Caco-2 (cell line): Measurements from ENCODE around the gene BRF1. TPM values are rescaled to one million over a fixed set of nuclear protein-coding genes. Genes with fewer than 3 reads are reported as not detected.

Experiments used
- BruUV-seq: library from RNA; stranded (reverse); fragments of 400-500 nt; replicated peaks from 2 replicates; lab custom pipeline; 2021; lab: Mats Ljungman, UMichigan
- CTCF ChIA-PET: fragments of 300-600 bp; sonication (Branson Sonifier 250); formaldehyde crosslinking; loops from one replicate; lab custom pipeline; 2022; ENCODE audit warnings: antibody characterized with exemption; lab: Charles Lee
- POLR2A ChIA-PET: fragments of 300-600 bp; sonication (Branson Sonifier 250); formaldehyde crosslinking; loops from one replicate; lab custom pipeline; 2022; ENCODE audit warnings: antibody characterized with exemption; lab: Charles Lee
- DNase-seq, 2 experiments: peaks; one replicate each; pipeline versions ENCODE4 v3.0.0 to v3.0.0-alpha.2; 2020 to 2022
- H3K27me3 ChIP-seq: replicated peaks from 2 replicates; pipeline ENCODE4 v1.6.0; 2011; ENCODE audit warnings: low read length; ENCODE audit not compliant: control insufficient read depth, insufficient read depth
- H3K36me3 ChIP-seq: 2 replicates; pipeline ENCODE4 v1.5.1; 2011; ENCODE audit warnings: low read length; ENCODE audit not compliant: control insufficient read depth, insufficient read depth
- H3K4me1 ChIP-seq: fragments of 250-450 bp; sonication (Bioruptor Pico); 2 replicates; pipeline ENCODE4 v1.5.1; 2020; ENCODE audit warnings: mild to moderate bottlenecking
- H3K4me3 ChIP-seq: 2 replicates; pipeline ENCODE4 v1.5.1; 2011; ENCODE audit warnings: low read depth, mild to moderate bottlenecking, control low read depth, low read length
- H3K9me3 ChIP-seq: fragments of 250-450 bp; sonication (Bioruptor Pico); 2 replicates; pipeline ENCODE4 v1.5.1; 2020; ENCODE audit warnings: mild to moderate bottlenecking, moderate library complexity
- H3K27ac Mint-ChIP-seq: one replicate; pipeline ENCODE4 v1.8.0; 2022; ENCODE audit warnings: mixed read lengths; ENCODE audit not compliant: unreplicated experiment
- H3K27me3 Mint-ChIP-seq: one replicate; pipeline ENCODE4 v1.8.0; 2022; ENCODE audit warnings: mixed read lengths; ENCODE audit not compliant: insufficient read depth, unreplicated experiment
- H3K36me3 Mint-ChIP-seq: one replicate; pipeline ENCODE4 v1.8.0; 2022; ENCODE audit warnings: mild to moderate bottlenecking, mixed read lengths; ENCODE audit not compliant: insufficient read depth, unreplicated experiment
- H3K4me1 Mint-ChIP-seq: one replicate; pipeline ENCODE4 v1.8.0; 2022; ENCODE audit warnings: low read depth, mixed read lengths; ENCODE audit not compliant: unreplicated experiment
- H3K4me3 Mint-ChIP-seq: one replicate; pipeline ENCODE4 v1.8.0; 2022; ENCODE audit warnings: mild to moderate bottlenecking, moderate library complexity, mixed read lengths; ENCODE audit not compliant: unreplicated experiment
- H3K9me3 Mint-ChIP-seq: one replicate; pipeline ENCODE4 v1.8.0; 2022; ENCODE audit warnings: mixed read lengths; ENCODE audit not compliant: unreplicated experiment
- intact Hi-C: fragments of 100-400 bp; cut with micrococcal nuclease; formaldehyde crosslinking; loops from one replicate; pipeline ENCODE4 v1.10.0; 2022; ENCODE audit not compliant: unreplicated experiment
- total RNA-seq: library from RNA; stranded (reverse); gene quantifications from 2 replicates; pipeline ENCODE4 v1.2.3, GENCODE V29; 2022
- TF ChIP-seq, protein P1 (sequence below), 2 experiments: fragments of 200-600 bp in 1 of 2; IDR thresholded peaks; 1 replicate in 1 of 2; 2 replicates in 1 of 2; pipeline versions ENCODE4 v1.5.1 to v1.8.0; 2011 to 2022; ENCODE audit warnings: antibody characterized with exemption in 1 of 2, control low read depth in 1 of 2, inconsistent platforms in 1 of 2, low read depth in 1 of 2, low read length in 1 of 2, mild to moderate bottlenecking in 1 of 2, moderate library complexity in 1 of 2; ENCODE audit not compliant: insufficient read depth in 1 of 2, severe bottlenecking in 1 of 2, unreplicated experiment in 1 of 2

Gene BRF1
- total RNA-seq, 1 experiment from 2014 or later, result 43.6 TPM

DNA sequence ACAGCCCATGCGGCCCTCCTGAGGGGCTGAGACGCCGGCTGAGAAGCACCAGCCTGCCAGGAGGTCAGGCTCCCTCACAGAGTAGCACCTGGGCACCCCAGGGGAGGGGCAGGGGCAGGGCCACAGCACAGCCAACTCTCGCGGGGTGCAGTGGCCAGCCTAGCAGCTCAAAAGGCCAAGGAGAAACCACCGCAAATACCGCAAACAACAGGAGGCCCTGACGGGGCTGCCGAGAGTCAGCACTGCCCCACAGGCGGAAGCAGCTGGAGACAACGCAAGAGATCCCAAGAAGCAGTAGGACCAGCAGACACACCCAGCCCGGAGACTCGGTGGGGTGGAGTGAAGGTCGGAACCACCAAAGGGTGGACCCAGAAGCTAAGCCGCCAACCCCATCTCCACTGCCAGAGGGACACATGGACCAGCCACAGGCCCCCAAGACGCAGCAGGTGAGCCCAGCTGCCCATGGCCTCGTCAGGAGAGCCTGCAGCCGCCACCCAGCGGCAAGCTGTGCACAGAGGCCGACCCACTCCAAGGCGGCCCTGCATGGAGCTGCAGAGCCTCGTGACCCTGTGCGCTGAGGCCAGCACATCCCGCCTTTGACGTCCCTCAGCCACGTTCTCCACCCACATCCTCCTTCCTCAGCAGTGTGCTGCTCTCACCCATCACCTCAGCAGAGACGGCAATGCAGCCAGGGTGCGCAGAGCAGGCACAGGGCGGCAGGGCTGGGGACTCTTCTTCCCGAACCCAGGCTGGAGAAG lies 84.1 kb downstream of the BRF1 start:
- no peaks in the 10 kb centered on the region for H3K27me3 Mint-ChIP-seq
- no peak for DNase-seq

DNA sequence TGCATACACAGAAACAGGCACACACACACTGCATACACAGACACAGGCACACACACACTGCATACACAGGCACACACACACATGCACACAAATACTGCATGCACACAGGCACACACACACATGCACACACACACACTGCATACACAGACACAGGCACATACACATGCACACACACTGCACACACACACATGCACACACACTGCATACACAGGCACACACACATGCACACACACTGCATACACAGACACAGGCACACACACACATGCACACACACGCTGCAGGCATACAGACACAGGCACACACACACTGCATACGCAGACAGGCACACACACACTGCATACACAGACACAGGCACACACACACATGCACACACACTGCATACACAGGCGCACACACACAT lies 85.2 kb downstream of the BRF1 start:
- Histone ChIP-seq H3K27me3 (no peaks in the 10 kb centered on the region), H3K9me3 (no peaks in the 10 kb centered on the region), H3K36me3 (peaks cover 1% of the 10 kb centered on the region; the same call in 1 of the 2 replicates), H3K4me1 (no peaks in the 10 kb centered on the region), H3K4me3 (no peak overlapping the region)
- BruUV-seq, result no TSS peak
- TF ChIP-seq, protein P1, sequence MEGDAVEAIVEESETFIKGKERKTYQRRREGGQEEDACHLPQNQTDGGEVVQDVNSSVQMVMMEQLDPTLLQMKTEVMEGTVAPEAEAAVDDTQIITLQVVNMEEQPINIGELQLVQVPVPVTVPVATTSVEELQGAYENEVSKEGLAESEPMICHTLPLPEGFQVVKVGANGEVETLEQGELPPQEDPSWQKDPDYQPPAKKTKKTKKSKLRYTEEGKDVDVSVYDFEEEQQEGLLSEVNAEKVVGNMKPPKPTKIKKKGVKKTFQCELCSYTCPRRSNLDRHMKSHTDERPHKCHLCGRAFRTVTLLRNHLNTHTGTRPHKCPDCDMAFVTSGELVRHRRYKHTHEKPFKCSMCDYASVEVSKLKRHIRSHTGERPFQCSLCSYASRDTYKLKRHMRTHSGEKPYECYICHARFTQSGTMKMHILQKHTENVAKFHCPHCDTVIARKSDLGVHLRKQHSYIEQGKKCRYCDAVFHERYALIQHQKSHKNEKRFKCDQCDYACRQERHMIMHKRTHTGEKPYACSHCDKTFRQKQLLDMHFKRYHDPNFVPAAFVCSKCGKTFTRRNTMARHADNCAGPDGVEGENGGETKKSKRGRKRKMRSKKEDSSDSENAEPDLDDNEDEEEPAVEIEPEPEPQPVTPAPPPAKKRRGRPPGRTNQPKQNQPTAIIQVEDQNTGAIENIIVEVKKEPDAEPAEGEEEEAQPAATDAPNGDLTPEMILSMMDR (IDR thresholded peaks at IDR 0.05; ENCODE audit: insufficient read depth in 1 of 2, low read depth in 1 of 2, low read length in 1 of 2, severe bottlenecking in 1 of 2, unreplicated experiment in 1 of 2), result no peak
- Mint-ChIP-seq H3K4me1 (no peaks in the 10 kb centered on the region), H3K27me3 (no peaks in the 10 kb centered on the region), H3K36me3 (peaks cover 21% of the 10 kb centered on the region), H3K9me3 (no peaks in the 10 kb centered on the region), H3K4me3 (no peak overlapping the region), H3K27ac (no peak overlapping the region)
- intact Hi-C loops, result no loop called here
- ChIA-PET CTCF (no interaction called here), POLR2A (no interaction called here)
- no peak for DNase-seq

More for the DNA sequence above, 84.1 kb downstream of the BRF1 start:
- H3K36me3 ChIP-seq, result peaks cover 2% of the 10 kb centered on the region
- Mint-ChIP-seq H3K9me3 (no peaks in the 10 kb centered on the region), H3K27ac (no peak overlapping the region), H3K4me3 (no peak overlapping the region), H3K4me1 (no peaks in the 10 kb centered on the region), H3K36me3 (peaks cover 30% of the 10 kb centered on the region)
- intact Hi-C loops, result no loop called here
- TF ChIP-seq, protein P1 (IDR thresholded peaks at IDR 0.05; ENCODE audit: insufficient read depth in 1 of 2, low read depth in 1 of 2, low read length in 1 of 2, severe bottlenecking in 1 of 2, unreplicated experiment in 1 of 2), result no peak
- H3K4me3 ChIP-seq, result no peak overlapping the region
- H3K9me3 ChIP-seq, result no peaks in the 10 kb centered on the region
- H3K27me3 ChIP-seq, result no peaks in the 10 kb centered on the region
- CTCF ChIA-PET, result no interaction called here
- H3K4me1 ChIP-seq, result no peaks in the 10 kb centered on the region
- no TSS peak for BruUV-seq
- POLR2A ChIA-PET, result no interaction called here

GRCh38 chr14:105214324-105214915 lies 86.4 kb downstream of the BRF1 start:
- CTCF ChIA-PET, result interaction anchor here (0.6 kb wide), 1 partner anchor 20 kb away, joined by 4 read pairs; no protein-coding TSS in a partner anchor
- H3K27me3 Mint-ChIP-seq, result no peaks in the 10 kb centered on the region
- BruUV-seq, result no TSS peak

More at GRCh38 chr14:105214324-105214915, 86.4 kb downstream of the BRF1 start:
- no peaks in the 10 kb centered on the region for H3K4me1 ChIP-seq
- POLR2A ChIA-PET, result no interaction called here
- H3K9me3 ChIP-seq, result no peaks in the 10 kb centered on the region
- Mint-ChIP-seq H3K4me1 (no peaks in the 10 kb centered on the region), H3K36me3 (peaks cover 18% of the 10 kb centered on the region), H3K27ac (no peak overlapping the region), H3K9me3 (no peaks in the 10 kb centered on the region), H3K4me3 (no peak overlapping the region)
- DNase-seq, result no peak
- intact Hi-C loops, result no loop called here
- TF ChIP-seq, protein P1 (IDR thresholded peaks at IDR 0.05; ENCODE audit: insufficient read depth in 1 of 2, low read depth in 1 of 2, low read length in 1 of 2, severe bottlenecking in 1 of 2, unreplicated experiment in 1 of 2), result no peak
- H3K27me3 ChIP-seq, result no peaks in the 10 kb centered on the region
- H3K36me3 ChIP-seq, result peaks cover 1% of the 10 kb centered on the region; the same call in 1 of the 2 replicates
- H3K4me3 ChIP-seq, result no peak overlapping the region
